ENCODE data around the gene CCDC57. TPM values are rescaled to one million over a fixed set of nuclear protein-coding genes. Genes with fewer than 3 reads are reported as not detected.
"Not testable (repeated sequence)": the region's sequence is repeated elsewhere in the genome, so short reads cannot be mapped to it uniquely, and the experiment has no call there.

The CCDC57 gene
- total RNA-seq, 1 donor from 2014 or later, result 57.9 TPM

DNA sequence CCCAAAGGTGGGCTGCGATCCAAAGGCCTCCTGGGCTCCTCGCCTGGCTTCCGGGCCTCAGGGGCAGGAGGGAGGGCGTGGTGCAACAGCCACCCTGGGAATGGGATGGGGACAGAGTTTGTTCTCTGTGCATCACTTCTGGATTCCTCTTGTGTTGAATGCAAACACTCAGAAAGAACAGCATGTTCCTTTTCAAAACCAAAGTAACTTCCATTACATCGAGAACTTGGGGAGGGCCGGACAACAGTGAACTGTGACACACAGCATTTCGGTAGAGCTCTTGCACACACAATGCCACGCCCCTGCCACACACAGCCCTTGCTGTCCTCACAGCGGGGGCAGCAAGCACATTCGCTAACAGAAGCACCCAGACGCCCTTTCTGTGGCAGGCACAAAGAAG is 78.5 kb downstream of the CCDC57 start:
- no peaks in the 10 kb centered on the region for H3K27me3 Mint-ChIP-seq (ENCODE audit: unreplicated experiment)
- TF ChIP-seq, protein P1, sequence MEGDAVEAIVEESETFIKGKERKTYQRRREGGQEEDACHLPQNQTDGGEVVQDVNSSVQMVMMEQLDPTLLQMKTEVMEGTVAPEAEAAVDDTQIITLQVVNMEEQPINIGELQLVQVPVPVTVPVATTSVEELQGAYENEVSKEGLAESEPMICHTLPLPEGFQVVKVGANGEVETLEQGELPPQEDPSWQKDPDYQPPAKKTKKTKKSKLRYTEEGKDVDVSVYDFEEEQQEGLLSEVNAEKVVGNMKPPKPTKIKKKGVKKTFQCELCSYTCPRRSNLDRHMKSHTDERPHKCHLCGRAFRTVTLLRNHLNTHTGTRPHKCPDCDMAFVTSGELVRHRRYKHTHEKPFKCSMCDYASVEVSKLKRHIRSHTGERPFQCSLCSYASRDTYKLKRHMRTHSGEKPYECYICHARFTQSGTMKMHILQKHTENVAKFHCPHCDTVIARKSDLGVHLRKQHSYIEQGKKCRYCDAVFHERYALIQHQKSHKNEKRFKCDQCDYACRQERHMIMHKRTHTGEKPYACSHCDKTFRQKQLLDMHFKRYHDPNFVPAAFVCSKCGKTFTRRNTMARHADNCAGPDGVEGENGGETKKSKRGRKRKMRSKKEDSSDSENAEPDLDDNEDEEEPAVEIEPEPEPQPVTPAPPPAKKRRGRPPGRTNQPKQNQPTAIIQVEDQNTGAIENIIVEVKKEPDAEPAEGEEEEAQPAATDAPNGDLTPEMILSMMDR (IDR thresholded peaks at IDR 0.05), result no peak
- H3K27ac Mint-ChIP-seq (ENCODE audit: unreplicated experiment), result peak overlapping the region; percentile 59
- H3K4me1 Mint-ChIP-seq (ENCODE audit: unreplicated experiment), result peaks cover 12% of the 10 kb centered on the region
- no peak for DNase-seq (ENCODE audit: extremely low spot score, unreplicated experiment)
- peaks cover 5% of the 10 kb centered on the region for H3K36me3 Mint-ChIP-seq (ENCODE audit: unreplicated experiment)
- no peaks in the 10 kb centered on the region for H3K9me3 Mint-ChIP-seq (ENCODE audit: unreplicated experiment)
- H3K4me3 Mint-ChIP-seq (ENCODE audit: unreplicated experiment), result no peak overlapping the region

GRCh38 chr17:82133166-82133953 is 79.3 kb downstream of the CCDC57 start:
- not testable (repeated sequence) for DNase-seq (ENCODE audit: extremely low spot score, unreplicated experiment); H3K9me3 Mint-ChIP-seq (ENCODE audit: unreplicated experiment); H3K27me3 Mint-ChIP-seq (ENCODE audit: unreplicated experiment); H3K4me3 Mint-ChIP-seq (ENCODE audit: unreplicated experiment); H3K36me3 Mint-ChIP-seq (ENCODE audit: unreplicated experiment)
- peak overlapping the region; percentile 59 for H3K27ac Mint-ChIP-seq (ENCODE audit: unreplicated experiment)
- peaks cover 12% of the 10 kb centered on the region for H3K4me1 Mint-ChIP-seq (ENCODE audit: unreplicated experiment)

DNA sequence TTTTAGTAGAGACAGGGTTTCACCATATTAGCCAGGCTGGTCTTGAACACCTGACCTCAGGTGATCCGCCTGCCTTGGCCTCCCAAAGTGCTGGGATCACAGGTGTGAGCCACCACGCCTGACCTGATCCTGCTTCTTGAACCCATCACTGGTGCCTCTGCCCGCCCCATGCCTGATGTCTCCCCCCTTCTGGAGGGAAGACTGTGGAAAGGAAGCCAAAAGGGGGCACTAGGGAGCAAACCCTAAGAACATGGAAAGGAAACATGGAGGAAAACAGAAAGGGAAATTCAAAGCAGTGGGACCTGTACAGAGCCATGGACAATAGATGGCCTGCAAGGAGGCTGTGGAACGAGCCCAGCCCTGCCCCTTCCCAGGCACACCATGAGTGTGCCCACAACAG is 83.5 kb downstream of the CCDC57 start:
- H3K27ac Mint-ChIP-seq (ENCODE audit: unreplicated experiment), result no peak overlapping the region
- H3K36me3 Mint-ChIP-seq (ENCODE audit: unreplicated experiment), result peaks cover 17% of the 10 kb centered on the region
- no peak overlapping the region for H3K4me3 Mint-ChIP-seq (ENCODE audit: unreplicated experiment)
- TF ChIP-seq, protein P1 (IDR thresholded peaks at IDR 0.05), result peak; percentile 7
- peaks cover 6% of the 10 kb centered on the region for H3K4me1 Mint-ChIP-seq (ENCODE audit: unreplicated experiment)
- H3K27me3 Mint-ChIP-seq (ENCODE audit: unreplicated experiment), result no peaks in the 10 kb centered on the region
- no peaks in the 10 kb centered on the region for H3K9me3 Mint-ChIP-seq (ENCODE audit: unreplicated experiment)
- no peak for DNase-seq (ENCODE audit: extremely low spot score, unreplicated experiment)

- no peak for DNase-seq (ENCODE audit: extremely low spot score, unreplicated experiment)
- TF ChIP-seq, protein P1 (IDR thresholded peaks at IDR 0.05), result no peak
- Mint-ChIP-seq H3K9me3 (ENCODE audit: unreplicated experiment) (no peaks in the 10 kb centered on the region), H3K27ac (ENCODE audit: unreplicated experiment) (no peak overlapping the region), H3K4me1 (ENCODE audit: unreplicated experiment) (no peaks in the 10 kb centered on the region), H3K4me3 (ENCODE audit: unreplicated experiment) (no peak overlapping the region), H3K27me3 (ENCODE audit: unreplicated experiment) (no peaks in the 10 kb centered on the region), H3K36me3 (ENCODE audit: unreplicated experiment) (peaks cover 22% of the 10 kb centered on the region)
Observed at GRCh38 chr17:82128287-82128686, 84.4 kb downstream of the CCDC57 start.

DNA sequence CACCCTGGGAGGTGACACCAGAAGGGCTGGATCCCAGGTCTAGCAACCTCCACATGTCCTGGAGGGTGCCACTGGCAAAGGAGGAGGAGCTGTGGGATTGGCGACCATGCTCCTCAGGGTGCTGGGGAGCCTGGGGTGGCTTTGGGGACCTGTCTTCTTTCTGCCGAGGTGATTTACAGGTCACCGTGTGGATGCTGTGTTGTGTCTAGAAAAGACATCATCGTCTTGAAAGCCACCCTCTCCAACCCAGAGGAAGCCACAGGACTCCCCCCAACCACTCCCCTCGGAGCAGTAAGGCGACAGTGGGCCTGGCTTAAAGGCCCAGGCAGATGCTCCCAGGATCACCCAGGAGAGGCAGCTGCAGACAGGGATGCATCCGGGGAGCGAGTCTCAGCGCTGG is 84.9 kb downstream of the CCDC57 start:
- no peak overlapping the region for H3K27ac Mint-ChIP-seq (ENCODE audit: unreplicated experiment)
- TF ChIP-seq, protein P1 (IDR thresholded peaks at IDR 0.05), result no peak
- no peak overlapping the region for H3K4me3 Mint-ChIP-seq (ENCODE audit: unreplicated experiment)
- H3K9me3 Mint-ChIP-seq (ENCODE audit: unreplicated experiment), result no peaks in the 10 kb centered on the region
- peaks cover 23% of the 10 kb centered on the region for H3K36me3 Mint-ChIP-seq (ENCODE audit: unreplicated experiment)
- no peaks in the 10 kb centered on the region for H3K27me3 Mint-ChIP-seq (ENCODE audit: unreplicated experiment)
- no peaks in the 10 kb centered on the region for H3K4me1 Mint-ChIP-seq (ENCODE audit: unreplicated experiment)
- no peak for DNase-seq (ENCODE audit: extremely low spot score, unreplicated experiment)
